ENCODE measurements around the gene AFF3.
"Not testable (repeated sequence)": the region's sequence is repeated elsewhere in the genome, so short reads cannot be mapped to it uniquely, and the experiment has no call there.

AFF3 gene

DNA sequence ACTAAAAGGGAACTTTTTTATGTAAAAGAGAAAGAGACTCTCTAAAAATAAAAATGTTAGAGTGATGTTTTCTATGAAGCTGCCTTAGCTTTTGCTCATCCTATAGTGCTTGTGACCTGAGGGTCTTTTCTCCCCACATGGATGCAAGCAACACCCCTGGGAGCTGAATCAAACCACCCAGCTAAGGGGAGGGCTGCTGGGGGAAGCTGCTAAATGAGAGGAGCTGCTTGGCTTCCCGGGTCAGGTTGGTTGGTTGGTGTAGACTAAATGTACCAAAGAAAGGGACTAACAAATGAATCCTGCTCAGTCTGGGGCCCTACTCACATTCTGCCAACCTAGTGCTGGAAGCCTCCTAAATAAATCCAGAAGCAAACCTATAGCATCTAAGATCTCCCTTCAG, 35.0 kb downstream of the AFF3 start:
- no peak for DNase-seq

DNA sequence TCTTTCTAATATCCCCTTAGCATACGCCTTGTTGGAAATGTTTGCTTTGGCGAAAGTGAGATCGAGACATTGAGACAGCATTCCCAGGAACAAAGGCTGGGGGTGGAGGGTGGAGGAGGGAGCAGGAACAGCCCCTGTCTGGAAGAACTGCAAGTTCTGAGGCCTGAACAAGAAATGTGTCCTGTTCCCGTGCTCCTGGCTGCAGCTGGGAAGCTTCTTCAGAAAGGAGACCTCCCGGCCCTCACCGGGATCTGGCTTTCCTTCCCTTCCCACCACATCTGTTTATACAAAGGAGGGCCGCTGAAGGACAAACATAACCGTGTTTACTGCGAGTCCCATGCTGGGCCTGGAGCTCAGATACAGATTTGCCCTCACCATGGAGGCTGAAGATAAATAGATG, 35.9 kb downstream of the AFF3 start:
- peak in 1 of 14 donors; percentile 8 for DNase-seq

GRCh38 chr2:100105678-100106054, 36.7 kb downstream of the AFF3 start:
- peak in 4 of 14 donors; percentile 9 to 50 (median 22) for DNase-seq

- peak in 3 of 14 donors; percentile 28 to 56 (median 51) for DNase-seq
These were observed 37.4 kb downstream of the AFF3 start for GRCh38 chr2:100104718-100105677.

- DNase-seq, result not testable (repeated sequence)
These were observed 38.1 kb downstream of the AFF3 start for GRCh38 chr2:100104265-100104664.

DNA sequence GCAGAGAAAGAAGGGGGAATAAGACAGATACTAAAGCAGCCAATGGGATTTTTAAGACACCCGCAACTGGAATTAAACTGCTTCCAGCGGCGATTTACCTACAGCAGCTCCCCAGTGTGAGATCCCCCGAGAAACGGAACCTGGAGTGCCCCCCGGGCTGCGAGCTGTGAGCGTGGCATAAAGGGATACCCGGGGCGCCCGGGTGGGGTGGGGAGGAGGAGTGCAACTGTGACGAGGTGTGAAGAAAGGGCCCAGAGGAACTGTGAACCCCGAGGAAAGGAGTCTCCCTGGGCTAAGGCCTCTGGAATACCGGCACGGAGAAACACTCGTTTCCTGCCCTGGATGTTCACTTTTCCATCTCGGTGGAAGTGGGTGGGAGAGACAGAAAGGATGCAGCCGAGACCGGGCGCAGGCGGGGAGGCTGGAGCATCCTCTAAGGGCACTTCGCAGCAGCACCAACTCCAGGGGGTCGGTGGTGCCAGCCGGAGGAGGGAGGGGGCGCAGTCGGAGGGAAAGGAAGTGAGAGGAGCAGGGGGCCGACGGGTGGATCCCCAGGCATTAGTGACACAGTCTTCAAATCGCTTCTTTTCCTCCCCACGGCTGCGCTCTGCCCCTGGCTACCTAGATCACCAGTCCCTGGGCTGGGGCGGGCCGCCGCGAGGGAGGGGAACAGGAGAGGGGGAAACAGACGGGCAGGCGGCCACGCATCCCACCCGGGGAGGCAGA, 38.7 kb downstream of the AFF3 start:
- DNase-seq, result peak in 1 of 14 donors; percentile 21

DNA sequence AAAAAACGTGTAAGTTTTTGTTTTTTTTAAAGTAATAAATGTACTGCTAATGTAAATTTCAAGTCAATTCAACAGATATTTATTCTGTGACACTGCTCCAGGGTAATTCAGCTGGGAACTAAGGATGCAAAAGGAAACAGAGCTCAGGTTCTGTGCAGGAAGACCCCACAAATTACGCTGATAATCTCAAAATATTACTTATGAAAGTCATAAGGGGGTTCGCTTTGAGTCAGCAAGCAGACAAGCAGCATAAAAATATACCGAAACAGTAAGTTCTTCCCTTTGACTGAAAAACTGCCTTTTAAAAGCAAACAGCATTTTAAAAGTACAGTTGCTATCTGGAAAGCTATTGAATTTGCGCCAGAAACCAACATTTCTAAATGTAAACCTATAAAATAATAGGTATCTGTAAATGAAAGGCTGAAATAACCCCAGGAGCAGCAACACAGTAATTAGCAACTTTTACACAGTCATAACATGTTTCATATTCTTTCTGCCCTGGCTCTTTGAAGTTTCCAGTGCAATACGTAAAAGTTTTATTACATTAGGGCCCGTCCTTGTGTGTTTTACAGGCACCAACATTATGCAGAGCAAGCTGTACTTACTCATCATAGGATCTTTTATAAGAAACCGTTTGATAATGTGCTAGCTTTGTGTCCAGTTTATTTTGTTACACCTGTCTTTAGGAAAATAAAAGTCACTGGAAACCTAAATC, 39.8 kb downstream of the AFF3 start:
- peak in 1 of 14 donors; percentile 6 for DNase-seq

DNA sequence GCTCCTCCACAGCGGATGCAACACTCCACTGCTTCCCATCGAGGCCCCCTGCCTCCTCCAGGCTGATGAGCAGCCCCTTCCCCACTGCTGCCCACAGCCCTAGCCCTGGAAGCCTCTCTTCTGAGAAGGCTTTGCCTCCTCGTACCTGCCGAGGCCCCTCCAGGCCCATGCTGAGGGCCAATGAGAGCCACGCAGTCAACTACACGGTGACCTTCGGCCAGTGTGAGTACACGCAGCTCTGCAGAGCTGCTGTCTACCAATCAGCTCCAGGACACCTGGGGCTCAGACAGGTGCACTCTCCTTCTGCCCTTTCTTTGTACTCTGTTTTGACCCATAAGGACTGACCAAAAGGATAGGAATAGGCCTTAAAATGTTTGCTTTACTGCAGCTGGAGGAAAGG, 43.5 kb downstream of the AFF3 start:
- not testable (repeated sequence) for DNase-seq

GRCh38 chr2:100097611-100098294, 44.6 kb downstream of the AFF3 start:
- not testable (repeated sequence) for DNase-seq

DNA sequence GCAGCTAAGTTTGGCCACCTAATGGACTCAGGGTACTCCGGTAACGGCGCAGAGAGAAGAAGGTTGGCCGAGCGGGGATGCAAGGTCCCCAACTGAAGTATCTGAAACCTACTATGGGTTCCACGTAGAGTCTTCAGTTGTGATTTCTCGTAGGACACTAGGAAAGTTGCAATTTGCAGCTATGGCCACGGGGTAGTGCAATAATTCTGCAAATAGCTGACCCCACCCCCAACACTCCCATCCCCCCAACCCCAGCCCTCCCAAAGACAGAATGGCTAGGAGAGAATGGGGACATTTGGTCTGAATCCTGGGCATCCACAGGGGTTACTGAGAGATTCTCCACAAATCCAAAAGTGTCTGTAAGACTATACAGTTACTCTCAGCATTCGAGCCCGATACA, 46.5 kb downstream of the AFF3 start:
- not testable (repeated sequence) for DNase-seq

- not testable (repeated sequence) for DNase-seq
These were observed 50.6 kb downstream of the AFF3 start for GRCh38 chr2:100091807-100092206.

GRCh38 chr2:100085744-100086143, 56.6 kb downstream of the AFF3 start:
- DNase-seq, result not testable (repeated sequence)

DNA sequence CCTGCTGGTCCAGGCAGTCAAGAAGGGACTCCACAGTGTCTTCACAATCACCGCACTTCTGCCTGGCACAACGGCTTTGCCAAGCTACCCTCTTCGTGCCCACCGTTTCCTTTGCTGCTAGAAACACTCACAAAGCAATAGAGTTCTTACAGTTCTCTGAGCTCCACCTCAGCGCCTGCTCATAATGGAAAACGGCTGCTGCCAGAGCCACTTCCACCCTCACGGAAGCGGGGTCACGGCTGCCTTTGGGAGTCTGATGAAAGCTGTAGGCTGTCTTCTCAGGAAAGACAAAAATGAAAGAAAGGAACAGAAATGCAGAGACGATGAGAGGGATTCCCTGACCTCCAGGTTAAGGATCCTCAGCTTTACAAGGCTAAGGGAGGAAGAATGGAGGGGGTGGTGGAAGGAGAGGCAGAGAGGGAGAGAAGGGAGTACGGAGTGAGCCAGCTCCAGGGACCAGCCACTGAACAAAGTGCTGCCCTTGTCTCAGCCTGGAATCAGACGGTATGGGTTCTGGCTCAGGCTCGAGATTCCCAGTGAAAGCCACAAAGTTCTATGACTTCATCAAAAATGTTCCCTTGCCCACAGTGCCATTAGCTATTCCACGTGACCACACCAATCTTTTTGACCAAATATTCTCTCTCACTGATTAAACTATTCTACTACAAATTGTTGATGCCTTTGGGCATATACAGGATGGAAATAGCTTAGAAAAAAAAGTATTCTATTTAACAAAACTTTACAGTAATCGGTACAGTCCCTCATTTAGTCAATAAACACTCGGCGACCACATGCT, 58.8 kb downstream of the AFF3 start:
- DNase-seq, result not testable (repeated sequence)

GRCh38 chr2:100082302-100082978, 60.0 kb downstream of the AFF3 start:
- not testable (repeated sequence) for DNase-seq

- DNase-seq, result peak in 1 of 14 donors; percentile 29
These were observed 64.5 kb downstream of the AFF3 start for GRCh38 chr2:100077935-100078334.

- DNase-seq, result no peak
These were observed 64.9 kb downstream of the AFF3 start for GRCh38 chr2:100077456-100077855.

DNA sequence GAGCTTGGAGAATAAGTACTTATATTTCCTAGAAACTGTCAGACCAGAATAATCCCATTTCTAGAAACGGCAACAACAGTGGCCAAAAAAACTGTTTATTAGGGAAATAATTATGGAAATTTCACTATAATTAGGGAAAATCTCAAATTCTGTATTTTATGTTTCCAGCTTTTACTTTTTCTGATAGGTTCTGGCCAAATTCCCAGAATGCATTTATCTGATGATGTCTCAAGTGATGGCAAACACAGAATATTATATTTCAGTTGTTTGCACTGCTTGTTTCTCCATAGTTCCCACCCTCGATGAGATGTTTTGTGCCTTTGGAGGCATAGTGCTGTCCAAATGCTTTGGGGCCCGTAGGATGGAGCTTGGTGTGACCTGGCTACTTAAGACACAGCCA, 66.9 kb downstream of the AFF3 start:
- no peak for DNase-seq

DNA sequence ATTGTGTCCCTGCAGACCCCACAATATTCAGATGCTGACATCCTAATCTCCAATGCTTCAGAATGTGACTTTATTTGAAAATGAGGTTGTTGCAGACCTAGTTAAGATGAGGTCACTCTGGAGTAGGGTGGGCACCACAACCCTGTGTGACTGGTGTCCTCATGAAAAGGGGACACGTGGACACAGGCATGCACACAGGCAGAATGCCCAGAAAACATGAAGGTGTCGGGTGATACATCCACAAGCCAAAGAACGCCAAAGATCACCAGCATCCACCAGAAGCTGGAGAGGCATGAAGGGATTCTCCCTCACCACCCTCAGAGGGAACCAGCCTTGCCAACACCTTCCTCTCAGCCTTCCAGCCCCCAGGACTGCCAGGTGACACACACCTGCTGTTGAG, 69.3 kb downstream of the AFF3 start:
- no peak for DNase-seq

- DNase-seq, result no peak
These were observed 69.9 kb downstream of the AFF3 start for GRCh38 chr2:100072503-100072902.

DNA sequence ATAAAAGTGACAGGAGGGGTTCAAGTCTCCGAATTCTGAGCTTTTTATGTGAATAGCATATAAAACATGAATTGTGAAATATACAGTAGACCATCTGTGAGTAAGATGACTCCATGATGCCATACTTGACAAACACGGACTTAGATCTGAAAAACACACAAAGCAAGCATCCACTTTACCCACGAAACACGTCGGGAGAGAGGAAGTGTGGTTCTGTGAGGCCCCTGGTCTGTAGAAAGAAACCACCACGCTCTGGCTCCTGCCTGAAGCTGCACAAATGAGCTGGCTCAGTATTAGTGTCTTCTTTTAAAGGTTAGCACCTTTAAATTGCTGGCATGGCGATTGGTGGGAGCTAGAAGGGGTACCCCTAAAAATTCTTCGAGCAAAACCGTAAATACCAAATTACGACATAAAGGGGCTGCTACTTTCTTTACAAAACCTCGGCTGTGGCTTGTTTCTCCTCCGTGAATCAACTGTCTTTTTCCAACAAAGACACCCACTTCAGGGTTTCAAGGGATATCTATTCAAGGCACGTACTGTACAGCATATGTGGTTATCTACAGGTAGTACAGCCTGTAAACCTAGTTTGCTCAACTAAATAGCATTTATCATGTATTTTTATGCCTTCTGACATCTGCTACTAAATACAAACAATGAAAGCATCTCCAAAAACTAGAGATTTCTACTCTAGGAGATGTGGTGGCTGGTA, 70.9 kb downstream of the AFF3 start:
- no peak for DNase-seq
